ENCODE data around the gene GNL2. TPM values are rescaled to one million over a fixed set of nuclear protein-coding genes. Genes with fewer than 3 reads are reported as not detected.

The GNL2 gene
- total RNA-seq, 1 experiment from 2014 or later = 121 TPM

DNA sequence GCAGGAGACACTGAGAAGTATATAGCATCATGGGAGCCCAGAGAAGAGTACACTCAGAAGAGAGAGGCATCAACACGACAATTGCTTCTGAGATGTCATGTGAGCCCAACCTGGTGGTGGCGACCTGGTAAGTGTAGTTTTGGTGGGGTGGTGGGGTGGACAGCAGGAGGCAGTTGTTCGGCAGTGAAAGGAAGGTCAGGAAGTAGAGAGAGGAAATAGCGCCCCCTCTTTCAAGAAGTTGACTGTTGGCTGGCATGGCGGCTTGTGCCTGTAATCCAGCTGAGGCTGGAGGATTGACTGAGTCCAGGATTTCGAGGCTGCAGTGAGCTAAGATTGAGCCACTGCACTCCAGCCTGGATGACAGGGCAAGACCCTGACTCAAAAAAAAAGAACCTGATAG lies 26.4 kb upstream of the GNL2 start:
- Histone ChIP-seq H3K4me3 (ENCODE audit: low read depth, low read length, poor library complexity, severe bottlenecking) (no peak overlapping the region), H3K4me1 (ENCODE audit: insufficient read depth, low read length, poor library complexity, severe bottlenecking) (no peaks in the 10 kb centered on the region), H3K36me3 (ENCODE audit: insufficient read depth, low read length, poor library complexity, severe bottlenecking) (no peaks in the 10 kb centered on the region), H3K27me3 (replicated peaks; ENCODE audit: insufficient read depth, low read depth, low read length, poor library complexity) (peaks cover 83% of the 10 kb centered on the region), H3K9me3 (ENCODE audit: low read depth, low read length, poor library complexity, severe bottlenecking) (no peaks in the 10 kb centered on the region), H3K27ac (ENCODE audit: low read depth, low read length, poor library complexity, severe bottlenecking) (no peak overlapping the region)
- TF ChIP-seq EZH2 (IDR thresholded peaks at IDR 0.05; ENCODE audit: borderline replicate concordance, low read depth, low read length, poor library complexity, severe bottlenecking) (no peak), CTCF (conservative IDR thresholded peaks at IDR 0.05; ENCODE audit: low read depth, low read length) (0 out of 2 replicates have a peak, but pooled peaks have one; percentile 11)
- BruUV-seq (replicated peaks) = no TSS peak
- ChIA-PET CTCF (no interaction called here), POLR2A (ENCODE audit: low non-redundant PET) (no interaction called here)
- no peak for DNase-seq (ENCODE audit: low spot score)
- intact Hi-C loops (cut with micrococcal nuclease; ENCODE audit: unreplicated experiment) = no loop called here

- H3K4me3 ChIP-seq (ENCODE audit: low read depth, low read length, poor library complexity, severe bottlenecking) = no peak overlapping the region
- DNase-seq (ENCODE audit: low spot score) = no peak
- no peaks in the 10 kb centered on the region for H3K9me3 ChIP-seq (ENCODE audit: low read depth, low read length, poor library complexity, severe bottlenecking)
- BruUV-seq (replicated peaks) = no TSS peak
- no peaks in the 10 kb centered on the region for H3K36me3 ChIP-seq (ENCODE audit: insufficient read depth, low read length, poor library complexity, severe bottlenecking)
- TF ChIP-seq EZH2 (IDR thresholded peaks at IDR 0.05; ENCODE audit: borderline replicate concordance, low read depth, low read length, poor library complexity, severe bottlenecking) (no peak), CTCF (conservative IDR thresholded peaks at IDR 0.05; ENCODE audit: low read depth, low read length) (no peak)
- intact Hi-C loops (cut with micrococcal nuclease; ENCODE audit: unreplicated experiment) = no loop called here
- H3K27ac ChIP-seq (ENCODE audit: low read depth, low read length, poor library complexity, severe bottlenecking) = no peak overlapping the region
- ChIA-PET CTCF (no interaction called here), POLR2A (ENCODE audit: low non-redundant PET) (no interaction called here)
- H3K4me1 ChIP-seq (ENCODE audit: insufficient read depth, low read length, poor library complexity, severe bottlenecking) = no peaks in the 10 kb centered on the region
- H3K27me3 ChIP-seq (replicated peaks; ENCODE audit: insufficient read depth, low read depth, low read length, poor library complexity) = peaks cover 84% of the 10 kb centered on the region
Observed at GRCh38 chr1:37621326-37621870, 25.7 kb upstream of the GNL2 start.

DNA sequence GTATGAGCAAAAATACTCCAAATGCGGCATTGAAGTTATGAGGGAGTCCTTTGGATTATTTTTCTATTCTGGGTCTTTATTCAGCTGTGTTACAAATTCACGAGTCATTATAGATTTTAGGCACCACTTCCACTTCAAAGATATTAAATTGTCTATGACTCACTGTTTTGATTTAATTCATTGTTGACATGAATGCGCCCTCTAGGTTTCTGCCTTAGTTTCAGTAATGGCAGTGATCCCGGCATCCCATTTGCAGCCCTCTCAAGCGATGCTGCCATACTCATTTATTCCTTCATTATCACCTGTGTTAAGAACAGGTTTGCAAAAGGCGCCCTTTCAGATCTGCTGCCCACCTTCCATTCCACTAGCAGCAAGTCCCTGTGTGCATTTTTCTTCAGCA lies 25.0 kb upstream of the GNL2 start:
- Histone ChIP-seq H3K27me3 (replicated peaks; ENCODE audit: insufficient read depth, low read depth, low read length, poor library complexity) (peaks cover 85% of the 10 kb centered on the region), H3K4me3 (ENCODE audit: low read depth, low read length, poor library complexity, severe bottlenecking) (no peak overlapping the region), H3K4me1 (ENCODE audit: insufficient read depth, low read length, poor library complexity, severe bottlenecking) (no peaks in the 10 kb centered on the region), H3K9me3 (ENCODE audit: low read depth, low read length, poor library complexity, severe bottlenecking) (no peaks in the 10 kb centered on the region), H3K27ac (ENCODE audit: low read depth, low read length, poor library complexity, severe bottlenecking) (no peak overlapping the region), H3K36me3 (ENCODE audit: insufficient read depth, low read length, poor library complexity, severe bottlenecking) (no peaks in the 10 kb centered on the region)
- DNase-seq (ENCODE audit: low spot score) = peak; percentile 38
- TF ChIP-seq EZH2 (IDR thresholded peaks at IDR 0.05; ENCODE audit: borderline replicate concordance, low read depth, low read length, poor library complexity, severe bottlenecking) (no peak), CTCF (conservative IDR thresholded peaks at IDR 0.05; ENCODE audit: low read depth, low read length) (no peak)
- ChIA-PET POLR2A (ENCODE audit: low non-redundant PET) (no interaction called here), CTCF (no interaction called here)
- intact Hi-C loops (cut with micrococcal nuclease; ENCODE audit: unreplicated experiment) = no loop called here
- no TSS peak for BruUV-seq (replicated peaks)

All from A673 (cell line).